Activated CD4-positive, alpha-beta T cell treated with anti-CD3 and anti-CD28 coated beads for 4 hours (primary cell): ENCODE measurements around the gene IP6K1.
"Not testable (repeated sequence)": the region's sequence is repeated elsewhere in the genome, so short reads cannot be mapped to it uniquely, and the experiment has no call there.

Experiments
- DNase-seq, 2 donors: peaks; one replicate each; pipeline ENCODE4 v3.0.0-alpha.2; 2020

Gene IP6K1

DNA sequence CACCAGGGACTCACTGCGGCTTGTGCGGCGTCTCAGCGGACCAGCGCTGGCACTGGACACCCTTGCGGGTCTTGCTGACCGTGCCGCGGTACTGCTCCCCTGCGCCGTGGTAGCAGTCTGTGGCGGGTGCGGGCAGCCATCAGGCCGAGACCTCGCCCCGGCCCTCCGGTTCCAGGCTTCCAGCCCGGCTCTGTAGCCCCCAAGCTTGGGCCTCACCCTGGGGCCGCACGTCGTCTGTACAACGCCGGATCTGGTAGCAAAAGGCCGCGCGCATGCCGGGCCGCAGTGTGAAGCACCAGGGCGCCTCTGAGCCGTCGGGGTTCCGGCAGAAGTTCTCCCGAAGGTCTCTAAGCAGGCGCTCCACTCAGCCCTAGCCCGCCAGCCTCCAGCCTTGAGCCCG is 100.5 kb downstream of the IP6K1 start:
- DNase-seq: not testable (repeated sequence)

DNA sequence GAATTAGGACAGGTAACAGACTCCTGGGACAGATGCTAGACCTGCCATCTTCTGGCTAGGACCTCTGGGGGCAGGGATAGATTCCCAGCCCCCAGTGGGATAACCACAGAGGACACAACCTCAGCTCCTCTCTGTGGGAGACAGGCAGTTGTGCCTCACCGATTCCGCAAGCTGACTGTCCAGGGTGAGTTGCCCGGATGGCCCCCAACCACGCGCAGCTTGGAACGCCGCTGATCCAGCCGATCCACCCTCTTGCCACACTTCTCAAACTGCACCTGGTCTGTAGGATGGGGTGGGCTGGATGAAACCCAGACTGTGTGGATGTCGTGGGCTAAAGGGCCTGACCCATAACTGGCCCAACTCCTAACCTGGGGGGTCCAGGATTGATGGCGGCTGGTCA is 101.2 kb downstream of the IP6K1 start:
- DNase-seq: not testable (repeated sequence)

GRCh38 chr3:49684453-49684852 is 101.9 kb downstream of the IP6K1 start:
- not testable (repeated sequence) for DNase-seq

DNA sequence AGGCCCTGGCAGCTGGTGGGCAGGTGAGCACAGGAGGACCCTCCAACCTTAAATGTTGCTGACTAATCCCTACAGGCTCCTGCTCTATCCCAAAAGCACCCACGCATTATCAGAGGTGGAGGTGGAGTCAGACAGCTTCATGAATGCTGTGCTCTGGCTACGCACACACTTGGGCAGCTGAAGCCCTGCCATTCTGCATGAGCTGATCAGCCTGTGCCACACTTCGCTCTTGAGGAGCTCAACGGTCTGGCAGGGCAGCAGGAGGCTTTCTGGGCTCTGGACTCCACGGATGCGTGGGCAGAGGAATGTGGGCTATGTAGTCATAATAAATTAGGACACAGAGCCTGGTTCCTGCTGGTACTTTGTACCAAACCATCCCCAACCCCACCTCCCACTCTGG is 103.2 kb downstream of the IP6K1 start:
- DNase-seq: no peak

DNA sequence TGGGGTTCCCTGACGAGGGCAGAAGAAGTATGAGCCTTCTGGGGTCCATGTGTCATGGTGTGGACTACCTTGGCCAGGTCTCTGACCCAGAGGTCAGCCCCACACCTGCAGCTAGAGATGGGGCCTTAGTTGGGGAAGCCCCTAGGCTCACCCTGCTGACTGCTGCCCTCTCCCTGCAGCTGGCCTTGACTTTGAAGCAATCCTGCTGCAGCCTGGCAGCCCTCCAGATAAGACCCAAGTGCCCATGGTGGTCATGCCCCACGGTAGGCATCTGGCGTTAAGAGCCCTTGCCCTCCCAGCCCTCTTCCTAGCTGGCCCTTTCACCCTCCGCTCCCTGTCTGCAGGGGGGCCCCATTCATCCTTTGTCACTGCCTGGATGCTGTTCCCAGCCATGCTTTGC is 104.8 kb downstream of the IP6K1 start:
- DNase-seq: no peak

- no peak for DNase-seq
Measured at GRCh38 chr3:49681232-49681522, 105.2 kb downstream of the IP6K1 start.

- no peak for DNase-seq
Measured at GRCh38 chr3:49680493-49681231, 105.7 kb downstream of the IP6K1 start.

DNA sequence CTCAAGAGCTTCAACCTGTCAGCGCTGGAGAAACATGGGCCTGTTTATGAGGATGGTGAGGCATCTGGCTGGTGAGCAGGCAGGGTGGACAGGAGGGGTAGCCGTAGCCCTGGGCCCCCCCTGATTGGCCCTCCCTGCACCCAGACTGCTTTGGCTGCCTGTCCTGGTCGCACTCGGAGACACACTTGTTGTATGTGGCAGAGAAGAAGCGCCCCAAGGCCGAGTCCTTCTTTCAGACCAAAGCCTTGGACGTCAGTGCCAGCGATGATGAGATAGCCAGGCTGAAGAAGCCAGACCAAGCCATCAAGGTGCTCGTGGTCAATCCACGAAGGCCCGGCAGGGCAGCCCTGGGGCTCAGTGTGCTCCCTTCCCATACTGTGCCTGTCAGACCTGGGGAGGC is 110.4 kb downstream of the IP6K1 start:
- no peak for DNase-seq

- peak in 1 of 2 donors; percentile 39 for DNase-seq
Measured at GRCh38 chr3:49674497-49674983, 111.8 kb downstream of the IP6K1 start.
